Endothelial cell of umbilical vein (primary cell): ENCODE measurements around the gene HPF1. TPM values are rescaled to one million over a fixed set of nuclear protein-coding genes. Genes with fewer than 3 reads are reported as not detected.

Experiments
- BruUV-seq: library from RNA; stranded (reverse); fragments of 400-500 nt; replicated peaks from 2 replicates; lab custom pipeline; 2021; lab: Mats Ljungman, UMichigan
- CTCF ChIA-PET: fragments of 300-600, 350-600 bp; sonication (Branson Sonifier 250); formaldehyde crosslinking; loops from one replicate; lab custom pipeline; 2021; ENCODE audit warnings: antibody characterized with exemption, inconsistent platforms; lab: Charles Lee
- POLR2A ChIA-PET: fragments of 300-600, 350-600 bp; sonication (Branson Sonifier 250); formaldehyde crosslinking; loops from one replicate; lab custom pipeline; 2021; ENCODE audit warnings: antibody characterized with exemption, inconsistent platforms; lab: Charles Lee
- DNase-seq: peaks from one replicate; pipeline ENCODE4 v3.0.0-alpha.2; 2011; ENCODE audit warnings: low read depth, low spot score
- FAIRE-seq: peaks from 2 replicates; lab custom pipeline; 2011; peaks lifted over from hg19 to GRCh38; lab: Jason Lieb, UNC
- H2AFZ ChIP-seq: 2 replicates; pipeline ENCODE4 v1.6.0; 2012; ENCODE audit warnings: low read depth, low read length, control low read depth, inconsistent platforms
- H3K27ac ChIP-seq: 2 replicates; pipeline ENCODE4 v1.5.1; 2011; ENCODE audit warnings: low read depth, mild to moderate bottlenecking, control low read depth, low read length, moderate library complexity; ENCODE audit not compliant: insufficient read depth
- H3K27me3 ChIP-seq, 2 experiments: 2 replicates each; pipeline versions ENCODE4 v1.6.0 to v1.6.1; 2011; ENCODE audit warnings: low read length in 2 of 2, mixed read lengths in 1 of 2; ENCODE audit not compliant: control insufficient read depth in 2 of 2, insufficient read depth in 2 of 2
- H3K36me3 ChIP-seq, 2 experiments: 2 replicates in 1 of 2; 3 replicates in 1 of 2; pipeline ENCODE4 v1.5.1; 2011; ENCODE audit warnings: low read length in 2 of 2, mild to moderate bottlenecking in 1 of 2, moderate library complexity in 1 of 2; ENCODE audit not compliant: control insufficient read depth in 2 of 2, insufficient read depth in 2 of 2; ENCODE audit errors: extremely low read depth in 1 of 2
- H3K4me1 ChIP-seq: 3 replicates; pipeline ENCODE4 v1.5.1; 2011; ENCODE audit warnings: mild to moderate bottlenecking, low read length; ENCODE audit not compliant: control insufficient read depth, insufficient read depth; ENCODE audit errors: extremely low read depth
- H3K4me2 ChIP-seq: 2 replicates; pipeline ENCODE4 v1.6.1; 2011; ENCODE audit warnings: low read length, control low read depth, mixed read lengths; ENCODE audit not compliant: insufficient read depth
- H3K4me3 ChIP-seq, 3 experiments: fragments of 200-600 bp in 1 of 3; sonication (generic), shearing (Covaris generic) in 1 of 3; replicated peaks in 1 of 3; 2 replicates each; pipeline ENCODE4 v1.5.1; 2011 to 2016; ENCODE audit warnings: control low read depth in 3 of 3, low read length in 3 of 3, mild to moderate bottlenecking in 2 of 3, inconsistent platforms in 1 of 3, low read depth in 1 of 3, moderate library complexity in 1 of 3; ENCODE audit not compliant: insufficient read depth in 1 of 3
- H3K79me2 ChIP-seq: 2 replicates; pipeline ENCODE4 v1.6.0; 2012; ENCODE audit warnings: low read length, inconsistent platforms; ENCODE audit not compliant: control insufficient read depth, insufficient read depth
- H3K9ac ChIP-seq: replicated peaks from 2 replicates; pipeline ENCODE3; 2011; ENCODE audit warnings: low read length, control low read depth; ENCODE audit not compliant: insufficient read depth; ENCODE audit errors: extremely low read depth
- H3K9me1 ChIP-seq: replicated peaks from 3 replicates; pipeline ENCODE4 v1.6.0; 2011; ENCODE audit warnings: mild to moderate bottlenecking, low read length; ENCODE audit not compliant: control insufficient read depth, insufficient read depth; ENCODE audit errors: extremely low read depth
- H3K9me3 ChIP-seq: replicated peaks from 2 replicates; pipeline ENCODE4 v1.5.1; 2012; ENCODE audit warnings: low read length, inconsistent platforms; ENCODE audit not compliant: control insufficient read depth, insufficient read depth
- H4K20me1 ChIP-seq: replicated peaks from 2 replicates; pipeline ENCODE3; 2011; ENCODE audit warnings: mild to moderate bottlenecking, low read length; ENCODE audit not compliant: control insufficient read depth, insufficient read depth; ENCODE audit errors: extremely low read depth
- EZH2 ChIP-seq: IDR thresholded peaks from 2 replicates; pipeline ENCODE4 v1.6.1; 2012; ENCODE audit warnings: borderline replicate concordance, low read depth, mild to moderate bottlenecking, moderate library complexity, low read length, inconsistent platforms; ENCODE audit not compliant: severe bottlenecking
- FOS ChIP-seq: IDR thresholded peaks from 2 replicates; pipeline ENCODE4 v1.6.1; 2011; ENCODE audit warnings: mild to moderate bottlenecking, low read length, moderate library complexity, borderline replicate concordance; ENCODE audit not compliant: insufficient read depth
- GATA2 ChIP-seq: IDR thresholded peaks from 2 replicates; pipeline ENCODE4 v1.7.0; 2011; ENCODE audit warnings: low read depth, mild to moderate bottlenecking, moderate library complexity, mixed read lengths, low read length; ENCODE audit not compliant: insufficient read length, insufficient read depth
- JUN ChIP-seq: IDR thresholded peaks from 2 replicates; pipeline ENCODE4 v1.6.1; 2011; ENCODE audit warnings: borderline replicate concordance, low read depth; ENCODE audit not compliant: insufficient read length, insufficient read depth
- MYC ChIP-seq: IDR thresholded peaks from one replicate; pipeline ENCODE4 v1.6.1; 2011; ENCODE audit warnings: mild to moderate bottlenecking, low read depth, low read length
- POLR2A ChIP-seq: IDR thresholded peaks from 2 replicates; pipeline ENCODE4 v1.6.1; 2012; ENCODE audit warnings: low read depth, mild to moderate bottlenecking, control low read depth, low read length
- POLR2AphosphoS5 ChIP-seq: IDR thresholded peaks from 2 replicates; pipeline ENCODE4 v1.6.1; 2012; ENCODE audit warnings: low read depth, mild to moderate bottlenecking, control low read depth, low read length, moderate library complexity; ENCODE audit not compliant: insufficient read depth
- dilution Hi-C: fragments of 300-500 bp; cut with MboI; formaldehyde crosslinking; loops from one replicate; pipeline ENCODE4 v1.15.0; 2019; ENCODE audit warnings: low sequenced_read_pairs; ENCODE audit not compliant: extremely low pct_ligation_motif_present
- intact Hi-C: fragments of 100-400 bp; cut with micrococcal nuclease; formaldehyde crosslinking; loops from one replicate; pipeline ENCODE4 v1.10.0; 2022
- polyA plus RNA-seq, 4 experiments: library from polyadenylated mRNA; depleted of rRNA in 3 of 4; stranded (reverse) in 3 of 4; unstranded in 1 of 4; fragments of >200 nt; gene quantifications; 2 replicates each; pipeline versions ENCODE4 v1.2.1 to v1.2.3, GENCODE V29; 2011 to 2012; ENCODE audit warnings: missing spikeins in 1 of 4
- total RNA-seq: library from RNA; stranded (reverse); gene quantifications from 2 replicates; pipeline ENCODE4 v1.2.3, GENCODE V29; 2021
- TF ChIP-seq, protein P1 (sequence below), 2 donors: IDR thresholded peaks; 1 replicate in 1 of 2; 2 replicates in 1 of 2; pipeline ENCODE4 v1.5.1; 2011; ENCODE audit warnings: low read length in 2 of 2, mild to moderate bottlenecking in 2 of 2, moderate library complexity in 2 of 2, control low read depth in 1 of 2, inconsistent platforms in 1 of 2, low read depth in 1 of 2; ENCODE audit not compliant: insufficient read depth in 1 of 2; ENCODE audit errors: extremely low read depth in 1 of 2
- TF ChIP-seq, protein P2 (sequence below): IDR thresholded peaks from 2 replicates; pipeline ENCODE4 v1.6.1; 2011; ENCODE audit not compliant: insufficient read depth, insufficient read length

The HPF1 gene
- total and polyA plus RNA-seq, 2 donors (not counting 3 experiments of a cell fraction or from before 2014, with no cell fraction given) = 16.1 to 30.3 TPM

DNA sequence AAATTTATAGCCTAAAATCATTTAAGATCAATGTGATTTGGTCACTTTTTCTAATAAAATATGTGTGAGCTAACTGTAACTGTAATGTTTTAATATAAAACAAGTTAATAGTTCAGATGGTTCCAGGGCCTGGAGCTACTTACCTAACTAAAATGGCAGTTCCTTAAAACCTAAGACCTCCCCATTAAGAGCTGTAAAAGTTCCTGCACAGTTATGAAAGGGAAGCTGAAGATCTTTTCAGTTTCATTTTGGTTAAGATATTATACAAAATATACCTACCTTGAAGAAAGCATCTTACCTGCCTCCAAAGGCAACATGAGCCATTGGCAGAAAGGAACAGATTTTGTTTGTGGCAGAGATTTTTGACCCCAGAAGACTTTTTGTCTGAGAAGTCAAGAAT is 30.1 kb downstream of the HPF1 start:
- dilution Hi-C loops = no loop called here
- CTCF ChIA-PET = interaction anchor here (1.2 to 2.2 kb wide), 3 partner anchors 11 to 115 kb away, joined by 3 to 21 read pairs (median 4); partner anchors contain the start of gene NEK1

More for the DNA sequence above, 30.1 kb downstream of the HPF1 start:
- POLR2A ChIA-PET = no interaction called here
- Histone ChIP-seq H3K27ac (no peak overlapping the region), H3K4me3 (no peak overlapping the region), H4K20me1 (no peaks in the 10 kb centered on the region), H3K27me3 (no peaks in the 10 kb centered on the region), H3K36me3 (no peaks in the 10 kb centered on the region), H3K9me1 (no peaks in the 10 kb centered on the region), H3K79me2 (no peaks in the 10 kb centered on the region), H3K4me2 (no peak overlapping the region), H3K4me1 (no peaks in the 10 kb centered on the region), H3K9ac (no peak overlapping the region), H3K9me3 (no peaks in the 10 kb centered on the region), H2AFZ (no peak overlapping the region)
- TF ChIP-seq POLR2AphosphoS5 = no peak
- TF ChIP-seq MYC = no peak
- TF ChIP-seq EZH2 = no peak
- TF ChIP-seq, protein P1, sequence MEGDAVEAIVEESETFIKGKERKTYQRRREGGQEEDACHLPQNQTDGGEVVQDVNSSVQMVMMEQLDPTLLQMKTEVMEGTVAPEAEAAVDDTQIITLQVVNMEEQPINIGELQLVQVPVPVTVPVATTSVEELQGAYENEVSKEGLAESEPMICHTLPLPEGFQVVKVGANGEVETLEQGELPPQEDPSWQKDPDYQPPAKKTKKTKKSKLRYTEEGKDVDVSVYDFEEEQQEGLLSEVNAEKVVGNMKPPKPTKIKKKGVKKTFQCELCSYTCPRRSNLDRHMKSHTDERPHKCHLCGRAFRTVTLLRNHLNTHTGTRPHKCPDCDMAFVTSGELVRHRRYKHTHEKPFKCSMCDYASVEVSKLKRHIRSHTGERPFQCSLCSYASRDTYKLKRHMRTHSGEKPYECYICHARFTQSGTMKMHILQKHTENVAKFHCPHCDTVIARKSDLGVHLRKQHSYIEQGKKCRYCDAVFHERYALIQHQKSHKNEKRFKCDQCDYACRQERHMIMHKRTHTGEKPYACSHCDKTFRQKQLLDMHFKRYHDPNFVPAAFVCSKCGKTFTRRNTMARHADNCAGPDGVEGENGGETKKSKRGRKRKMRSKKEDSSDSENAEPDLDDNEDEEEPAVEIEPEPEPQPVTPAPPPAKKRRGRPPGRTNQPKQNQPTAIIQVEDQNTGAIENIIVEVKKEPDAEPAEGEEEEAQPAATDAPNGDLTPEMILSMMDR (IDR thresholded peaks at IDR 0.05; ENCODE audit: extremely low read depth in 1 of 2, insufficient read depth in 1 of 2, low read depth in 1 of 2, low read length in 2 of 2) = no peak
- TF ChIP-seq, protein P2, sequence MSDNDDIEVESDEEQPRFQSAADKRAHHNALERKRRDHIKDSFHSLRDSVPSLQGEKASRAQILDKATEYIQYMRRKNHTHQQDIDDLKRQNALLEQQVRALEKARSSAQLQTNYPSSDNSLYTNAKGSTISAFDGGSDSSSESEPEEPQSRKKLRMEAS = no peak
- no peak for TF ChIP-seq POLR2A
- no peak for TF ChIP-seq FOS
- TF ChIP-seq GATA2 = no peak
- no peak for TF ChIP-seq JUN
- no TSS peak for BruUV-seq
- intact Hi-C loops = no loop called here
- FAIRE-seq (no peak), DNase-seq (no peak)
